Testis (tissue), 2 donors: ENCODE data around the gene DFFB.

Experiments used
- POLR2A ChIP-seq: fragments of 450-650 bp; IDR thresholded peaks from one replicate; pipeline ENCODE4 v1.6.1; 2017; ENCODE audit warnings: antibody characterized with exemption, mild to moderate bottlenecking, moderate library complexity
- TF ChIP-seq, protein P1 (sequence below), 3 experiments: fragments of 450-650 bp in 2 of 3; fragments of 200-600 bp in 1 of 3; sonication (generic) in 1 of 3; IDR thresholded peaks; one replicate each; pipeline ENCODE4 v1.5.1; 2016 to 2019; ENCODE audit warnings: antibody characterized with exemption in 3 of 3, mild to moderate bottlenecking in 2 of 3, moderate library complexity in 1 of 3

DNA sequence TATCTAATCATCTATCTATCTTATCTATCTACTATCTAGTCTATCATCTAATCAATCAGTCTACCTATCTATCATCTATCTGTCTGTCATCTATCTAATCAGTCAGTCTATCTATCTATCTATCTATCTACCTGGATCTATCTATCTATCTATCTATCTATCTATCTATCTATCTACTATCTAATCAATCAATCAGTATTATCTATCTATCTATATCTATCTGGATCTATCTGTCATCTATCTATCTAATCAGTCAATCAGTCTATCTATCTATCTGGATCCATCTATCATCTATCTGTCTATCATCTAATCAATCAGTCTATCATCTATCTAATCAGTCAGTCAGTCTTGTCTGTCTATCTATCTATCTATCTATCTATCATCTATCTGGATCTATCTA lies 69.7 kb downstream of the DFFB start:
- TF ChIP-seq, protein P1, sequence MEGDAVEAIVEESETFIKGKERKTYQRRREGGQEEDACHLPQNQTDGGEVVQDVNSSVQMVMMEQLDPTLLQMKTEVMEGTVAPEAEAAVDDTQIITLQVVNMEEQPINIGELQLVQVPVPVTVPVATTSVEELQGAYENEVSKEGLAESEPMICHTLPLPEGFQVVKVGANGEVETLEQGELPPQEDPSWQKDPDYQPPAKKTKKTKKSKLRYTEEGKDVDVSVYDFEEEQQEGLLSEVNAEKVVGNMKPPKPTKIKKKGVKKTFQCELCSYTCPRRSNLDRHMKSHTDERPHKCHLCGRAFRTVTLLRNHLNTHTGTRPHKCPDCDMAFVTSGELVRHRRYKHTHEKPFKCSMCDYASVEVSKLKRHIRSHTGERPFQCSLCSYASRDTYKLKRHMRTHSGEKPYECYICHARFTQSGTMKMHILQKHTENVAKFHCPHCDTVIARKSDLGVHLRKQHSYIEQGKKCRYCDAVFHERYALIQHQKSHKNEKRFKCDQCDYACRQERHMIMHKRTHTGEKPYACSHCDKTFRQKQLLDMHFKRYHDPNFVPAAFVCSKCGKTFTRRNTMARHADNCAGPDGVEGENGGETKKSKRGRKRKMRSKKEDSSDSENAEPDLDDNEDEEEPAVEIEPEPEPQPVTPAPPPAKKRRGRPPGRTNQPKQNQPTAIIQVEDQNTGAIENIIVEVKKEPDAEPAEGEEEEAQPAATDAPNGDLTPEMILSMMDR (IDR thresholded peaks at IDR 0.05) = no peak
- TF ChIP-seq POLR2A = no peak
